GM18508 (cell line): ENCODE measurements around the gene PRR19.
"Not testable (repeated sequence)": the region's sequence is repeated elsewhere in the genome, so short reads cannot be mapped to it uniquely, and the experiment has no call there.

ENCODE experiments used
- ATAC-seq: cut with Tn5 transposase; IDR thresholded peaks from one replicate; pipeline ENCODE4 v1.9.1; 2021; ENCODE audit warnings: moderate number of reproducible peaks; ENCODE audit not compliant: insufficient read depth, unreplicated experiment

PRR19 gene

DNA sequence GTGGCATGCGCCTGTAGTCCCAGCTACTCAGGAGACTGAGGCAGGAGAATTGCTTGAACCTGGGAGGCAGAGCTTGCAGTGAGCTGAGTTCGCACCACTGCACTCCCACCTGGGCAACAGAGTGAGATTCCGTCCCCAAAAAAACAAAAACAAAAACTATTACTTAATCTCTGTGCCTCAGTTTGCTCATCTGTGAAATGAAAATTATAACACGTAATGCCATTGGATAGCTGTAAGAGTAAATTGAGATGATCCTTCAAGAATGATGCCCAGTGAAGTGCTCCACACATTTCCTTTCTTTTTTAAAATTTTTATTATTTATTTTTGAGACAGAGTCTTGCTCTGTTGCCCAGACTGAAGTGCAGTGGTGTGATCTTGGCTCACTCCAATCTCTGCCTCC lies 38.0 kb downstream of the PRR19 start:
- not testable (repeated sequence) for ATAC-seq

DNA sequence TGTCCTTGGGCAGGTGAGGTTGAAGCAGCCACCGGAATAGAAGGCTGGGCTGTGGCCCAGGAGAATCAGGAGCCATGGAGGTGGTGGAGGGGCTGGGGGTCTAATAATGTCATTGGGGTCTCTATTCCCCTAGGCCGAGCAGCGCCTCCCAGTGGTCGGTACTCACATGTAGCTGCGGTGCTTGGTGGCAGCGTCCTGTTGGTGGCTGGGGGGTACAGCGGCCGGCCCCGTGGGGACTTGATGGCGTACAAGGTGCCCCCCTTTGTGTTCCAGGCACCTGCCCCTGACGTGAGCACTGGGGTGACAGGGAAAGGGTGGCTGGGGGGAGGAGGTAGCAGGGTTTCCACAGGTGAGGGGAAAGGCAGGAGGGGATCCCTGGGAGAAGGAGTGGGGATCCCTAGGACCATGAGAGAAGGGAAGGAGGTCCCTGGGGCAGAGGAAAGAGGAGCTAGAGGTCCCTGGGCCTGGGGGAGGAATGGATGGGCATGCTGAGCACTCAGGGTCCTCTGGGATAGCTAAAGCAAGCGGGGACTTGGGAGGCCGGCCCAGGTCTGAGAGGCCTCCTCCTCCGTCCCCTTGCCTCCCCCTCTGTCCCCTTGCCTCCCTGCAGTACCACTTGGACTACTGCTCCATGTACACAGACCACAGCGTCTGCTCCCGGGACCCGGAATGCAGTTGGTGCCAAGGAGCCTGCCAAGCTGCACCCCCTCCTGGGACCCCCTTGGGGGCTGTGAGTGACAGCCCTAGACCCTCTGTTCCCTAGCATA lies 41.6 kb downstream of the PRR19 start:
- ATAC-seq = no peak

DNA sequence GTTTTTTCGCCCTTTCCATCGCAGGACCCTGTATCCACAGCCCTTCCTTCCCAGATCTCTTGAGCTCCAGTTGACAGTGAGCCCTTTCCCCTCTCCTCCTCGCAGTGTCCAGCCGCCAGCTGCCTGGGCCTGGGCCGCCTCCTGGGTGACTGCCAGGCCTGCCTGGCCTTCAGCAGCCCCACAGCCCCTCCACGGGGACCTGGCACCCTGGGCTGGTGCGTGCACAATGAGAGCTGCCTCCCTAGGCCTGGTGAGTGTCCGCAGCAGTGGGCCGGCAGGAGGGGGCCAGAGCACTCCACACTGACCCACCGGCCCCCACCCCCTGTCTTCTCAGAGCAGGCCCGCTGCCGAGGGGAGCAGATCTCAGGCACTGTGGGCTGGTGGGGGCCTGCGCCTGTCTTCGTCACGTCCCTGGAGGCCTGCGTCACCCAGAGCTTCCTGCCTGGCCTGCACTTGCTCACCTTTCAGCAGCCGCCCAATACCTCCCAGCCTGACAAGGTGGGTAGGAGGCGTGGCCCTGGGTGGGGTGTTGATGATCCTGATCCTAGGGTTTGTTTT lies 42.5 kb downstream of the PRR19 start:
- ATAC-seq = no peak

DNA sequence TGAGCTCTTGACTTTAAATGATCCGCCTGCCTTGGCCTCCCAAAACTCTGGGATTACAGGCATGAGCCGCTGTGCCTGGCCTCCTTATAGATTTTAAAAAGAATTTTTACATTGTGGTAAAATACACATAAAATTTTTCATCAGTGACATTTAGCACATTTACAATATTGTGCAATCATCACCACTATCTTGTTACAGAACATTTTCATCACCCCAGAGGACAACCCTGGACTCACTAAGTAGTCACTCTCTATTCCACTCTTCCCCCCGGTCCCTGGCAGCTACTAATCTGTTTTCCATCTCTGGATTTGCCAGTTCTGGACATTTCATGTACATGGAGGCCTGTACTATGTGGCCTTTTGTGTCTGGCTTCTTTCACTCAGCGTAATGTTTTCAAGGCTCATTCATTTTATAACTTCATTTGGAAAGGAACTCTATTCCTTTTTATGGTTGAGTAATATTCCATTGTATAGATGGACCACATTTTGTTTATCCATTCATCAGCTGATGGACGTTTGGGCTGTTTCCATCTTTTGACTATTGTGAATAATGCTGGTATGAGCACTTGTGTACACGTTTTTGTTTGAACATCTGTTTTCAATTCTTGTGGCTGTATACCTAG lies 43.4 kb downstream of the PRR19 start:
- ATAC-seq = no peak

DNA sequence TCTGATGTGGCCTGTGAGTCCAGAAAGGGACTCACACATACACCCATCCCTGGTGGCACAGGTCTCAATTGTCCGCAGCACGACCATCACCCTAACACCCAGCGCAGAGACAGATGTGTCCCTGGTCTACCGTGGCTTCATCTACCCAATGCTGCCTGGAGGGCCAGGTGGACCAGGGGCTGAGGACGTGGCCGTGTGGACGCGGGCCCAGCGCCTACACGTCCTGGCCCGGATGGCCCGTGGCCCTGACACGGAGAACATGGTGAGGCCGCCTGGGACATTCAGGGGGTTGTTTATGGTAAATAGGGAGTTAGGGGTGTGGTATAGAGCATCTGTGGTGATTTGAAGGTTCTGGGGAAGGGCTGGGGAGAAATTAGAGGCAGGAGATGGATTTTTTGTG lies 46.3 kb downstream of the PRR19 start:
- ATAC-seq = no peak

DNA sequence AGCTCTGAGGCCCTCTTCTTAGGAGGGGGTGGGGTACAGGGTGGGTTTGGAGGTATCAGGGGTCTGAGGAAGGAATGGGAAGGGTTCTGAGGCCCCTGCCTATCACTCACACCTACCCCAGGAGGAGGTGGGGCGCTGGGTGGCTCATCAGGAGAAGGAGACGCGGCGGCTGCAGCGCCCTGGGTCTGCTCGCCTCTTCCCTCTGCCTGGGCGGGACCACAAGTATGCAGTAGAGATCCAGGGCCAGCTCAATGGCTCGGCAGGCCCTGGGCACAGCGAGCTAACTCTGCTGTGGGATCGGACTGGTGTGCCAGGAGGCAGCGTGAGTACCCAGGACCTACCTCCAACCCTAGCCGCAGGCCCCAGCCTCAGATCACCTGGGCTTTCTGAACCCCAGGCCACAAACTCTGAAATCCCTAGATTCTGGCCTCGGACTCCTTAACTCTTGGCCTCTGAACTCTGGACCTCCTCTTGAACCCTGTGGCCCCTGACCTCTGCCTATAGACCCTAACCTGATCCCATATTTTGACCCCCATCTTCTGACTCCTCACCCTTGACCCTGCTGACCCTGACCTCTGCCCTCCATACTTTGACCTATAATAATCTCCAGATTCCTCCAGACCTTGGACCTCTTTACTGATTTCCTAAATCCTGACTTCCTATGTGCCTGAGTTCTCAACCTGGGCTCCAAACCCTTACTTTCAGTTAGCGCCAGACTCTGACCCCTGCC lies 47.6 kb downstream of the PRR19 start:
- no peak for ATAC-seq

DNA sequence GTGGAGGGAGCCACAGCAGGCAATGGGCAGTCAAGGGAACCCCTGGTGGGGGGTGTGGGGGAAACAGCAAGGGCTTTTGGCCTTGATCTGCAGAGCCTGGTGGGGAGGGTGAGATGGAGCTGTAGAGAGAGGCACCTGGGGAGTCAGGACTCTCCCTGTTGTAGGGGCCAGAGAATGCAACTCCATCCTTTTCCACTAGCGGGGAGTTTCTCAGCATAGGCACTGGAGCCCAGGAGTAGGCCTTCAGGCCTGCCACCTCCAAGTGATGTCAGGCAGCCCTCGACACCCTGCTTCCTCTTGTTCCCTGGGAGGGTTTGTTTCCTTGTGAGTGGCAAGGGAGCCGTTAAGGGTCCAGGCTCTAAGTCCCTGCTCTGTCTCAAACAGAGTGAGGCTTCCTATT lies 48.5 kb downstream of the PRR19 start:
- no peak for ATAC-seq

DNA sequence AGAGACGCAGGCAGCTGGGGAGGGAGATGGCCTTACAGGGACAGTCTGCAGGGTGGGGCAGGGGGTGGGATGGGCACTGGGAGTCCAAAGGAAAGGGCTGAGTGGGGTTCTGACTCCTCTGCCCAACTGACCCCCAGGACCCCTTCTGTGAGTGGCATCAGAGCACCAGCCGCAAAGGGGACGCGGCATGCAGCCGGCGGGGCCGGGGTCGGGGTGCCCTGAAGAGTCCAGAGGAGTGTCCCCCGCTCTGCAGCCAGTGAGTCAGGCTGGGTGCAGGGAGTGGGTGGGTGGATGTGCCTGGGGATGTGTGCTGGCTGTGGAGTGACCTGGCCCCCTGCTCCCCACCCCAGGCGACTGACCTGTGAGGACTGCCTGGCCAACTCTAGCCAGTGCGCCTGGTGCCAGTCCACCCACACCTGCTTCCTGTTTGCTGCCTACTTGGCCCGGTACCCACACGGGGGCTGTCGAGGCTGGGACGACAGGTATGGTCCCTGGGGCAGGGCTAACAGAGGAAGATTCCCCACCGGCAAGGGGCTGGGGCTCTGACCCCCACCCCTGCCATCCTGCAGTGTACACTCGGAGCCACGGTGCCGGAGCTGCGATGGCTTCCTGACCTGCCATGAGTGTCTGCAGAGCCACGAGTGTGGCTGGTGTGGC lies 49.3 kb downstream of the PRR19 start:
- ATAC-seq = no peak

DNA sequence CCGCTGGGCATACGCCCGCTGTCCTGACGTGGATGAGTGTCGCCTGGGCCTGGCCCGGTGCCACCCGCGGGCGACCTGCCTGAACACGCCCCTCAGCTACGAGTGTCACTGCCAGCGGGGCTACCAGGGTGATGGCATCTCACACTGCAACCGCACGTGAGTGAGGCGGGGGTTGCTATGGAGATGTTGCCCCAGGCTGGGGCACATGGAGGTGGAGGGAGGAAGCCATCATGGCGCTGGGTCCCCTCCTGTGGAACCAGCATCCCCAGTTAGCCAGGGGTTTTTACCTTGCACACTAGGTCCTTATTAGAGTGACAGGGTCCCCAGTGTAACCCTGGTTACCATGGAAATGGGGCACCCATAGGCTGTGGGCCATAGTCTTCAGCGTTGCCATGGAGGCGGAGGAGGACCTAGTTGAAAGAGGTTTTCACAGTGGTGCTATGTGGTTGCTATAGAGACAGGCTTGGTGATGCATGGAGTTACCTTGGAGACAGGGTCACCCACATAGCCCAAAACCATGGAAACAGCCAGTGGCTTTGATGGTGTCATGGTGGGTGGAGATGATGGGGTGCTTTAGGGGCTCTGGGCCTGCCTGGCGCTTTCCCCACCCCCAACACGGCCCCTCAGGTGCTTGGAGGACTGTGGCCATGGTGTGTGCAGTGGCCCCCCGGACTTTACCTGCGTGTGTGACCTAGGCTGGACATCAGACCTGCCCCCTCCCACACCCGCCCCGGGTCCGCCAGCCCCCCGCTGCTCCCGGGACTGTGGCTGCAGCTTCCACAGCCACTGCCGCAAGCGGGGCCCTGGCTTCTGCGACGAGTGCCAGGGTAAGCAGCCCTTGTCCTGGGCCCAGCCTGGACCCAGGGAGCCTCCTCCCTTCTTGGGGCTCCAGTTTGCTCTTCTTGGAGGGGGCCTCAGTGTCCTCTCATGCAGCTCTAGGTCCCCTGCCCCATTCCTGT lies 50.6 kb downstream of the PRR19 start:
- no peak for ATAC-seq

DNA sequence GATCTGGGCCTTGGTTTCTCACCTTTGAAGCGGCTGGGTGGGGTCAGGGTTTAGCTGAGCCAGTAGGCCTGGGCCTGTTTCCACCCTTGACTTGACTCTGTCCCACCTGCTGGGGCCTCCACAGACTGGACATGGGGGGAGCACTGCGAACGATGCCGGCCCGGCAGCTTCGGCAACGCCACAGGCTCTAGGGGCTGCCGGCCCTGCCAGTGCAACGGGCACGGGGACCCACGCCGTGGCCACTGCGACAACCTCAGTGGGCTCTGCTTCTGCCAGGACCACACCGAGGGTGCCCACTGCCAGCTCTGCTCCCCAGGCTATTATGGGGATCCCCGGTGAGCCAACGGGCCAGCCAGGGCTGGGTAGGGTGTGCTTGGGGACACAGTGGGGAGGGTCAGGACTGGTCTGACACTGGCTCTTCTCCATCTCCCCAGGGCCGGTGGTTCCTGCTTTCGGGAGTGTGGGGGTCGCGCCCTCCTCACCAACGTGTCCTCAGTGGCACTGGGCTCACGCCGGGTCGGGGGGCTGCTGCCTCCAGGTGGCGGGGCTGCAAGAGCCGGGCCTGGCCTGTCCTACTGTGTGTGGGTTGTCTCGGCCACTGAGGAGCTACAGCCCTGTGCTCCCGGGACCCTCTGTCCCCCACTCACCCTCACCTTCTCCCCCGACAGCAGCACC lies 51.5 kb downstream of the PRR19 start:
- ATAC-seq = no peak

DNA sequence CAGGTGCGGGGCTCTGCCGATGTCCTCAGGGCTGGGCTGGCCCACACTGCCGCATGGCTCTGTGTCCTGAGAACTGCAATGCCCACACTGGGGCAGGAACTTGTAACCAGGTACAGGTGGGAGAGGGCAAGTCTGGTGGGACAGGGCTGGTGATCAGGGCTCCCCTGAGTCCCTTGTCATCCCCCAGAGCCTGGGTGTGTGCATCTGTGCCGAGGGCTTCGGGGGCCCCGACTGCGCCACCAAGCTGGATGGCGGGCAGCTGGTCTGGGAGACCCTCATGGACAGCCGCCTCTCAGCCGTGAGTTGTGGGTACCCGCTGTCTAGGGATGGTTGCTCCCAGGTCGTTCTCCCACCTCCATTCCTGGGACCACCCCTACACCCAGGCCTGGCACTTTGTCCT lies 54.0 kb downstream of the PRR19 start:
- no peak for ATAC-seq

DNA sequence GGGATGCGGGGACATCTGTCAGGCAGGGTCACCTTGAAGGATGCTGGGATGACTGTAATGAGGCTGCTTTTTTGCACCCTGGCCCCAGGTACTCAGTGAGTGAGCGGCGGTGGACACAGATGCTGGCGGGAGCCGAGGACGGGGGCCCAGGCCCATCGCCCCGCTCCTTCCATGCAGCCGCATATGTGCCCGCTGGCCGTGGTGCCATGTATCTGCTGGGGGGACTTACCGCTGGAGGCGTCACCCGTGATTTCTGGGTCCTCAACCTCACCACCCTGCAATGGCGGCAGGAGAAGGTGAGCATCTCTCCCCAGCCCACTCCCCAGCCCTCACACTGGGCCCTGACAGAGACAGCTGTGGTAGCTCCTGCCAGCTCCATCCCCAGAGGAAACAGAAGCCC lies 54.8 kb downstream of the PRR19 start:
- no peak for ATAC-seq

DNA sequence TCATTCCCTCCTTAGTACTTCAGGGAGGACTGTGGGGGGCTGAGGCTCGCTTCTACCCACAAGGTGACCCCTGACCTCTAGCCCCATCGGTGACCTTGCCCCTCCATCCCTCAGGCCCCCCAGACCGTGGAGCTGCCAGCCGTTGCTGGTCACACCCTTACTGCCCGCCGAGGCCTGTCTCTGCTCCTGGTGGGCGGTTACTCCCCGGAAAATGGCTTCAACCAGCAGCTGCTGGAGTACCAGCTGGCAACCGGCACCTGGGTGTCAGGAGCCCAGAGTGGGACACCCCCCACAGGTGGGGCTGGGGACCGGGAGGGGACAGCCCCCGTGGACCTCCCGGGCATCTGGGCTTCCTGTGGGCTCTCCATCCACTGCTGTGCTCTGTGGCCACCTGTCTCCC lies 55.4 kb downstream of the PRR19 start:
- no peak for ATAC-seq
